Breast epithelium (tissue), 4 donors: ENCODE data around the gene TBC1D1. TPM values are rescaled to one million over a fixed set of nuclear protein-coding genes. Genes with fewer than 3 reads are reported as not detected.

Source experiments
- DNase-seq, 2 donors: peaks; one replicate each; pipeline ENCODE4 v3.0.0-alpha.2; 2019; ENCODE audit warnings: low spot score in 2 of 2
- H3K27ac ChIP-seq, 2 donors: fragments of 200-600 bp; sonication (generic) in 1 of 2; one replicate each; pipeline ENCODE4 v1.5.1; 2016 to 2019; ENCODE audit warnings: mild to moderate bottlenecking in 1 of 2
- H3K27me3 ChIP-seq, 2 donors: fragments of 200-600 bp; sonication (generic) in 1 of 2; one replicate each; pipeline versions ENCODE4 v1.5.1 to v1.6.0; 2017 to 2019; ENCODE audit warnings: control low read depth in 1 of 2, mild to moderate bottlenecking in 1 of 2
- H3K36me3 ChIP-seq: fragments of 200-600 bp; one replicate; pipeline ENCODE4 v1.5.1; 2019
- H3K4me1 ChIP-seq, 2 donors: fragments of 200-600 bp; sonication (generic); one replicate each; pipeline ENCODE4 v1.5.1; 2016 to 2019; ENCODE audit warnings: control low read depth in 1 of 2
- H3K4me3 ChIP-seq, 3 donors: fragments of 200-600 bp; sonication (generic); 1 replicate in 2 of 3; 2 replicates in 1 of 3; pipeline ENCODE4 v1.5.1; 2016 to 2019; ENCODE audit warnings: mild to moderate bottlenecking in 3 of 3, moderate library complexity in 2 of 3
- H3K9me3 ChIP-seq, 2 donors: fragments of 200-600 bp; sonication (generic) in 1 of 2; one replicate each; pipeline ENCODE4 v1.5.1; 2016 to 2019; ENCODE audit warnings: control low read depth in 1 of 2
- POLR2A ChIP-seq: fragments of 450-650 bp; IDR thresholded peaks from one replicate; pipeline ENCODE4 v1.6.1; 2016; ENCODE audit warnings: antibody characterized with exemption, mild to moderate bottlenecking, moderate library complexity
- POLR2AphosphoS5 ChIP-seq, 3 donors: sonication (generic); formaldehyde crosslinking; IDR thresholded peaks; one replicate each; pipeline ENCODE4 v1.6.1; 2017; ENCODE audit warnings: antibody characterized with exemption in 3 of 3
- intact Hi-C: fragments of 100-400 bp; cut with DNase I; formaldehyde crosslinking; loops from one replicate; pipeline ENCODE4 v1.15.1; 2023; ENCODE audit warnings: low total_unique reads
- total RNA-seq, 3 donors: library from RNA; depleted of rRNA; stranded (reverse); fragments of >200 nt; gene quantifications; one replicate each; pipeline ENCODE4 v1.1.0, GENCODE V29; 2016
- TF ChIP-seq, protein P1 (sequence below), 3 donors: fragments of 450-650 bp; IDR thresholded peaks; one replicate each; pipeline ENCODE4 v1.5.1; 2016 to 2017; ENCODE audit warnings: antibody characterized with exemption in 3 of 3, mild to moderate bottlenecking in 3 of 3, moderate library complexity in 3 of 3

Gene TBC1D1
- total RNA-seq, 3 donors from 2014 or later = 55.2 to 80.9 (median 63.9) TPM

DNA sequence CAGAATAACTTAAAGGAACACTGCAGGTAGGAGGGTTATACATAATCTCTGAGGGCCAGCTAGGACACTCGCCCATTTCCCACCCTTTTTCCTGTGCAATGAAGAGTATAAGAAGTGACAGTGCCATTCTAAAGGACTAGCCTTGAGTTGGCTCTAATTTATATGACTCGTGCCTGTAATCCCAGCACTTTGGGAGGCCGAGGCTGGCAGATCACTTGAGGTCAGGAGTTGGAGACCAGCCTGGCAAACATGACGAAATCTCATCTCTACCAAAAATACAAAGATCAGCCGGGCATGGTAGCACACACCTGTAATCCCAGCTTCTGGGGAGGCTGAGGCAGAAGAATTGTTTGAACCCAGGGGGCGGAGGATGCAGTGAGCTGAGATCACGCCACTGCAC lies 4.4 kb downstream of the TBC1D1 start:
- Histone ChIP-seq H3K27me3 (no peaks in the 10 kb centered on the region), H3K4me1 (peaks cover 0 to 3% of the 10 kb centered on the region in 2 donors), H3K36me3 (no peaks in the 10 kb centered on the region), H3K27ac (no peak overlapping the region), H3K9me3 (no peaks in the 10 kb centered on the region), H3K4me3 (no peak overlapping the region)
- TF ChIP-seq POLR2A (no peak), POLR2AphosphoS5 (IDR thresholded peaks at IDR 0.05) (no peak)
- TF ChIP-seq, protein P1, sequence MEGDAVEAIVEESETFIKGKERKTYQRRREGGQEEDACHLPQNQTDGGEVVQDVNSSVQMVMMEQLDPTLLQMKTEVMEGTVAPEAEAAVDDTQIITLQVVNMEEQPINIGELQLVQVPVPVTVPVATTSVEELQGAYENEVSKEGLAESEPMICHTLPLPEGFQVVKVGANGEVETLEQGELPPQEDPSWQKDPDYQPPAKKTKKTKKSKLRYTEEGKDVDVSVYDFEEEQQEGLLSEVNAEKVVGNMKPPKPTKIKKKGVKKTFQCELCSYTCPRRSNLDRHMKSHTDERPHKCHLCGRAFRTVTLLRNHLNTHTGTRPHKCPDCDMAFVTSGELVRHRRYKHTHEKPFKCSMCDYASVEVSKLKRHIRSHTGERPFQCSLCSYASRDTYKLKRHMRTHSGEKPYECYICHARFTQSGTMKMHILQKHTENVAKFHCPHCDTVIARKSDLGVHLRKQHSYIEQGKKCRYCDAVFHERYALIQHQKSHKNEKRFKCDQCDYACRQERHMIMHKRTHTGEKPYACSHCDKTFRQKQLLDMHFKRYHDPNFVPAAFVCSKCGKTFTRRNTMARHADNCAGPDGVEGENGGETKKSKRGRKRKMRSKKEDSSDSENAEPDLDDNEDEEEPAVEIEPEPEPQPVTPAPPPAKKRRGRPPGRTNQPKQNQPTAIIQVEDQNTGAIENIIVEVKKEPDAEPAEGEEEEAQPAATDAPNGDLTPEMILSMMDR (IDR thresholded peaks at IDR 0.05) = no peak
- intact Hi-C loops = no loop called here
- DNase-seq = no peak

DNA sequence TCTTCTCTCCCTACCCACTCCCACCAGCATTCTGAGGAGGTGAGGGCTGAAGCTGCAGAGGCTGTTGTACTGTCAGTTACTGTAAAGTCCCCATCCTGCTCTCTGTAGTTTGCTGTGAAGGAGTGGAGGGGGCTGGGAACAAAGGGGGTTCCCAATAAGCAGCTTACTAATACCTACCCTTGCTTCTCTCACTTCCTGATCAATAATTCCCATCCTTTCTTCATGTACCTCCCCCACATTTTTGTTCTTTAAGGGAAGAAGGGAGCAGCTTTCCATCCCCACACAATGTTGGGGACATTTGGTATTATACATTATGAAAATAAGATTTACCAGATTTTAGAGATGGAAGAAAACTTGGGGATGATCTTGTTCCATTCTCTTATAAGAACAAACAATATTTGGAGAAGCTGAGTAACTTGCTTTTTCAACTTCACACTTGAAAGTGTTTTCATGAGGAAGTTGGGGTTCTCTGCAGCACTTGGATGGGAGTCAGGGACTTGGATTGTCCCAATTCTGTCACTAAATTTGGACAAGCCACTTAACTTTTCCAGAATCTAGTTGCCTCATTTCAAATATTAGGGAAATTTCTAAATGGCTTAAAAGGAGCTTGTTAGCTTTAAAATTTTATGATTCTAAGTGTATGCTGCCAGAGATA lies 5.4 kb downstream of the TBC1D1 start:
- DNase-seq = no peak
- Histone ChIP-seq H3K9me3 (no peaks in the 10 kb centered on the region), H3K27me3 (no peaks in the 10 kb centered on the region), H3K36me3 (no peaks in the 10 kb centered on the region), H3K27ac (no peak overlapping the region), H3K4me1 (no peaks in the 10 kb centered on the region), H3K4me3 (no peak overlapping the region)
- no peak for TF ChIP-seq POLR2A
- intact Hi-C loops = loop anchor here (2.0 kb wide), 1 partner anchor 24 kb away; no protein-coding TSS in a partner anchor

DNA sequence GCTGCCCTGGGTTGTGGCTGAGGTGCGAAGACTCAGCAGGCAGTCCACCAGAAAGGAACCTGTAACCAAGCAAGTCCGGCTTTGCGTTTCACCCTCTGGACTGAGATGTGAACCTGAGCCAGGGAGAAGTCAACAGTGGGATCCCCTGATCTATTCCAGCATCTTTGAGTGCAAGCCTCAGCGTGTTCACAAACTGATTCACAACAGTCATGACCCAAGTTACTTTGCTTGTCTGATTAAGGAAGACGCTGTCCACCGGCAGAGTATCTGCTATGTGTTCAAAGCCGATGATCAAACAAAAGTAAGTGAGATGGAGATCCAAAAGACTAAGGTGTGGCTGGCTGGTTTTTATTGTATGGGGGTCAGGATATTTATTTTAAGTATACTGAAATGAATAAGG lies 11.3 kb downstream of the TBC1D1 start:
- no peak for TF ChIP-seq POLR2AphosphoS5 (IDR thresholded peaks at IDR 0.05)
- TF ChIP-seq POLR2A = no peak
- TF ChIP-seq, protein P1 (IDR thresholded peaks at IDR 0.05) = no peak
- H3K4me1 ChIP-seq = no peaks in the 10 kb centered on the region
- no peak overlapping the region for H3K27ac ChIP-seq
- no peaks in the 10 kb centered on the region for H3K36me3 ChIP-seq
- DNase-seq = no peak
- no peaks in the 10 kb centered on the region for H3K27me3 ChIP-seq
- H3K9me3 ChIP-seq = no peaks in the 10 kb centered on the region
- intact Hi-C loops = loop anchor here (2.0 kb wide), 1 partner anchor 53 kb away; no protein-coding TSS in a partner anchor
- H3K4me3 ChIP-seq = no peak overlapping the region

DNA sequence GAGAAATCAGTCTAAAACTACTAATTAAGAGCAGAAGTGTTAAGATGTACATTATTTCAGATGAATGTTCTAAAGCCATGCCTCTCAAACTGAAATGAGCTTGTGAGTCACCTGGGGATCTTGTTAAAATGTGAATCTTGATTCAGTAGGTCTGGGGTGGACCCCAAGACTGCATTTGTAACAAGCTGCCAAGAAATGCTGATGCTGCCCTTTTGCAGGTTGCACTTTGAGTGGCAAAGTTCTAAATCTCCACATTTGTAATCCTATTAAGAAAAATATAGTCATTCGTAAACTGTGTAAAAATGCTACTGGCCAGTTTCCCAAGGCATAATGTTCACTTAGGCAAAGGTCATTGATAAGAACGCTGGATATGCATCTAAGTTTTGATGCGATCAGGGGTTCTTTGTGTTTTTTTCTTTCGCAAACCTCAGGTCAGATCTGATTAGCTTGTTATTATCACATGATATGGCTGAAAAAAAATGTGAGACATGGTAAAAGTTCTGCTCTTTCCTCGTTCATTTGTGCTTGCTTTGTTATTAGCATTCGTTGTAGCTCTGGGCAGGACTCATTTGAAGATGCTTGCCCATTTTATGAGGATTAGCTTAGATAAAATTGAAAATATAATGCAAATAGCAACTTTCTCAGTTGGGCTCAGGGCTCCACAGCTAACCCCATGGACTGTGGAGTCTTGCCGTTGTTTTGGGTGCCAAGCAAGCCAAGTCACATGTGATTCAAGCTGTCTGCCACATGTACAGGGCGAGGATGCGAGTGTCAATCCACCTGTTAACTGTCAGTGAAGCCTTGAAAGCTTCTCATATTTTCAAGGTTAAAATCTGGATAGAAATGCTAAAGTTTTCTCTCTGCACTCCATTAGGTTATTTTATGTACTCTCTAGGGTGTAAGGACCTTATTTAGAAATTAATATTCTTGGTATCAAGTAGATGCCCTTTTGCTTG lies 12.1 kb downstream of the TBC1D1 start:
- H3K27me3 ChIP-seq = no peaks in the 10 kb centered on the region
- H3K36me3 ChIP-seq = no peaks in the 10 kb centered on the region
- no peaks in the 10 kb centered on the region for H3K4me1 ChIP-seq
- H3K27ac ChIP-seq = no peak overlapping the region
- TF ChIP-seq POLR2A (no peak), POLR2AphosphoS5 (IDR thresholded peaks at IDR 0.05) (no peak)
- TF ChIP-seq, protein P1 (IDR thresholded peaks at IDR 0.05) = no peak
- no peak overlapping the region for H3K4me3 ChIP-seq
- intact Hi-C loops = loop anchor here (2.0 kb wide), 1 partner anchor 52 kb away; no protein-coding TSS in a partner anchor
- H3K9me3 ChIP-seq = no peaks in the 10 kb centered on the region
- DNase-seq = no peak

DNA sequence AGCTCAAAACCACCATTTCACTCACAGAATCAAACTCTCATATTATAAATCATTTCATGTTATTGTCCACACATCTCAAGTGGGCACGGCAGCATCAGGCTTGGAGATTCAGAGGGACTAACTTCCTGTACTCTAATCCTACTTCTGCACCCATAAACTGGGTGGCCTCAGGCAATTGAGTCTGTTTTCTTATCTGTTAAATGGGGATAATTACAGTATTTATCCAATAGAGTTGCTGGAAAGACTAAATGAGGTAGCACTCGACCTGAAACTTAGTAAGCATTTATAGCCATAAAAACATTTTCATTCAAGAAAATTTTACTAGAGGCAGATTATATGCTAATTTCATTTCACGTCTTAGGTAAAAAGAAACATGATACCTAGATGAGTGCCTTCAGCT lies 13.0 kb downstream of the TBC1D1 start:
- Histone ChIP-seq H3K9me3 (no peaks in the 10 kb centered on the region), H3K4me1 (no peaks in the 10 kb centered on the region), H3K27ac (no peak overlapping the region), H3K36me3 (no peaks in the 10 kb centered on the region), H3K4me3 (no peak overlapping the region), H3K27me3 (no peaks in the 10 kb centered on the region)
- no peak for DNase-seq
- intact Hi-C loops = loop anchor here (2.0 kb wide), 1 partner anchor 51 kb away; no protein-coding TSS in a partner anchor
- TF ChIP-seq, protein P1 (IDR thresholded peaks at IDR 0.05) = no peak
- TF ChIP-seq POLR2A (no peak), POLR2AphosphoS5 (IDR thresholded peaks at IDR 0.05) (no peak)
